GM12878 (cell line): ENCODE data around the gene AXIN1. TPM values are rescaled to one million over a fixed set of nuclear protein-coding genes. Genes with fewer than 3 reads are reported as not detected.
"Not testable (repeated sequence)": the region's sequence is repeated elsewhere in the genome, so short reads cannot be mapped to it uniquely, and the experiment has no call there.

Source experiments
- ATAC-seq: fragments of 200-7000 bp; cut with Tn5 transposase; 3 replicates; pipeline ENCODE4 v1.9.1; 2020; ENCODE audit warnings: mild to moderate bottlenecking, moderate library complexity
- BruUV-seq: library from RNA; stranded (reverse); fragments of 400-500 nt; replicated peaks from 2 replicates; lab custom pipeline; 2021; lab: Mats Ljungman, UMichigan
- CTCF ChIA-PET: fragments of 300-600 bp; sonication (Branson Sonifier 250); formaldehyde crosslinking; extraction: SDS; loops from one replicate; lab custom pipeline; 2021; ENCODE audit warnings: inconsistent platforms; lab: Yijun Ruan, JAX
- POLR2A ChIA-PET: fragments of 350-600 bp; formaldehyde crosslinking; extraction: SDS; loops from one replicate; lab custom pipeline; 2021; ENCODE audit warnings: inconsistent platforms; lab: Charles Lee
- RAD21 ChIA-PET: fragments of 300-600 bp; sonication (Branson Sonifier 250); formaldehyde crosslinking; loops from one replicate; lab custom pipeline; 2023; ENCODE audit warnings: antibody characterized with exemption; ENCODE audit not compliant: unreplicated experiment; lab: Charles Lee
- SMC1A ChIA-PET: fragments of 300-600 bp; sonication (Branson Sonifier 250); formaldehyde crosslinking; loops from one replicate; lab custom pipeline; 2023; ENCODE audit not compliant: unreplicated experiment, uncharacterized antibody; lab: Charles Lee
- DNase-seq: peaks from one replicate; pipeline ENCODE4 v3.0.0-alpha.2; 2011; ENCODE audit warnings: low read depth, low spot score
- FAIRE-seq: peaks from 3 replicates; lab custom pipeline; 2011; peaks lifted over from hg19 to GRCh38; lab: Jason Lieb, UNC
- H2AFZ ChIP-seq: 2 replicates; pipeline ENCODE4 v1.6.0; 2011; ENCODE audit warnings: low read depth, low read length, control low read depth; ENCODE audit not compliant: control insufficient read depth
- H3K27ac ChIP-seq: 2 replicates; pipeline ENCODE4 v1.5.1; 2011; ENCODE audit warnings: control low read depth; ENCODE audit not compliant: control insufficient read depth, insufficient read depth
- H3K27me3 ChIP-seq, 2 experiments: replicated peaks in 1 of 2; 2 replicates each; pipeline versions ENCODE4 v1.6.0 to v1.6.1; 2011; ENCODE audit warnings: low read length in 1 of 2; ENCODE audit not compliant: control insufficient read depth in 2 of 2, insufficient read depth in 2 of 2
- H3K36me3 ChIP-seq, 2 experiments: 2 replicates each; pipeline ENCODE4 v1.5.1; 2011; ENCODE audit warnings: low read length in 1 of 2; ENCODE audit not compliant: control insufficient read depth in 2 of 2, insufficient read depth in 2 of 2
- H3K4me1 ChIP-seq: 2 replicates; pipeline ENCODE4 v1.6.1; 2011; ENCODE audit warnings: mild to moderate bottlenecking, low read length, moderate library complexity, mixed read lengths; ENCODE audit not compliant: control insufficient read depth, insufficient read depth
- H3K4me2 ChIP-seq: 2 replicates; pipeline ENCODE4 v1.6.0; 2011; ENCODE audit warnings: control low read depth; ENCODE audit not compliant: control insufficient read depth, insufficient read depth
- H3K4me3 ChIP-seq: fragments of 200-600 bp; sonication (generic); 2 replicates; pipeline ENCODE4 v1.5.1; 2016
- H3K79me2 ChIP-seq: 2 replicates; pipeline ENCODE4 v1.6.0; 2011; ENCODE audit warnings: low read length; ENCODE audit not compliant: control insufficient read depth, insufficient read depth
- H3K9ac ChIP-seq: 2 replicates; pipeline ENCODE4 v1.8.0; 2011; ENCODE audit warnings: low read length, control low read depth, mixed read lengths; ENCODE audit not compliant: control insufficient read depth, insufficient read depth
- H3K9me3 ChIP-seq: replicated peaks from 3 replicates; pipeline ENCODE4 v1.5.1; 2011; ENCODE audit warnings: mild to moderate bottlenecking, low read length; ENCODE audit not compliant: control insufficient read depth, insufficient read depth
- H4K20me1 ChIP-seq: 2 replicates; pipeline ENCODE4 v1.6.0; 2011; ENCODE audit not compliant: control insufficient read depth, insufficient read depth
- MYB ChIP-seq: fragments of 150-350 bp; IDR thresholded peaks from 2 replicates; pipeline ENCODE4 v1.6.1; 2014; ENCODE audit warnings: mild to moderate bottlenecking, low read depth, low read length, borderline replicate concordance
- WGBS: methylation state at CpG from one replicate; pipeline ENCODE4 v1.1.6; 2016; ENCODE audit warnings: low lambda C conversion rate; ENCODE audit not compliant: insufficient replicate concordance, insufficient coverage; ENCODE audit errors: missing lambda C conversion rate; 5-methylcytosine and 5-hydroxymethylcytosine counted together
- in situ Hi-C: fragments of 300-500 bp; cut with MboI; formaldehyde crosslinking; loops from 9 replicates; pipeline ENCODE4 v1.14.3; 2018; ENCODE audit warnings: mixed read lengths
- intact Hi-C: fragments of 100-400 bp; cut with micrococcal nuclease; formaldehyde crosslinking; loops from one replicate; pipeline ENCODE4 v1.14.2; 2022; ENCODE audit not compliant: unreplicated experiment
- polyA plus RNA-seq, 11 experiments: library from polyadenylated mRNA; depleted of rRNA in 4 of 11; unstranded in 6 of 11; stranded (reverse) in 5 of 11; fragments of >200 nt; fragmentation: Nextera tagmentation in 4 of 11; fragmentation: Illumina TruSeq in 1 of 11; extraction: Ambion mirVana in 4 of 11; extraction: Trizol in 1 of 11; gene quantifications; 1 replicate in 1 of 11; 2 replicates in 10 of 11; pipeline versions ENCODE4 v1.2.1 to v1.2.3, GENCODE V29; 2011 to 2016; ENCODE audit warnings: inconsistent platforms in 2 of 11, missing spikeins in 2 of 11, low read depth in 1 of 11
- total RNA-seq, 4 experiments: library from RNA; depleted of rRNA in 3 of 4; stranded (reverse); fragments of >200 nt in 3 of 4; fragmentation: Illumina TruSeq in 1 of 4; extraction: Trizol in 1 of 4; gene quantifications; 2 replicates each; pipeline versions ENCODE4 v1.2.1 to v1.2.3, GENCODE V29; 2013 to 2021
- TF ChIP-seq, protein P1 (sequence below): fragments of 450-650 bp; IDR thresholded peaks from 2 replicates; pipeline ENCODE4 v1.6.1; 2018; ENCODE audit warnings: borderline replicate concordance, mild to moderate bottlenecking; ENCODE audit not compliant: partially characterized antibody

The AXIN1 gene
- total and polyA plus RNA-seq, 10 of the 15 experiments (the other 5 are each of a cell fraction or from before 2014, with no cell fraction given) = 0.26 to 27.1 (median 7.7) TPM

- TF ChIP-seq, protein P1, sequence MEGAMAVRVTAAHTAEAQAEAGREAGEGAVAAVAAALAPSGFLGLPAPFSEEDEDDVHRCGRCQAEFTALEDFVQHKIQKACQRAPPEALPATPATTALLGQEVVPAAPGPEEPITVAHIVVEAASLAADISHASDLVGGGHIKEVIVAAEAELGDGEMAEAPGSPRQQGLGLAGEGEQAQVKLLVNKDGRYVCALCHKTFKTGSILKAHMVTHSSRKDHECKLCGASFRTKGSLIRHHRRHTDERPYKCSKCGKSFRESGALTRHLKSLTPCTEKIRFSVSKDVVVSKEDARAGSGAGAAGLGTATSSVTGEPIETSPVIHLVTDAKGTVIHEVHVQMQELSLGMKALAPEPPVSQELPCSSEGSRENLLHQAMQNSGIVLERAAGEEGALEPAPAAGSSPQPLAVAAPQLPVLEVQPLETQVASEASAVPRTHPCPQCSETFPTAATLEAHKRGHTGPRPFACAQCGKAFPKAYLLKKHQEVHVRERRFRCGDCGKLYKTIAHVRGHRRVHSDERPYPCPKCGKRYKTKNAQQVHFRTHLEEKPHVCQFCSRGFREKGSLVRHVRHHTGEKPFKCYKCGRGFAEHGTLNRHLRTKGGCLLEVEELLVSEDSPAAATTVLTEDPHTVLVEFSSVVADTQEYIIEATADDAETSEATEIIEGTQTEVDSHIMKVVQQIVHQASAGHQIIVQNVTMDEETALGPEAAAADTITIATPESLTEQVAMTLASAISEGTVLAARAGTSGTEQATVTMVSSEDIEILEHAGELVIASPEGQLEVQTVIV = no peak
- no peak for TF ChIP-seq MYB
These were observed 10.7 kb upstream of the AXIN1 start (continued) for GRCh38 chr16:363110-363765.

GRCh38 chr16:362702-362999 is 10.1 kb upstream of the AXIN1 start:
- H3K9me3 ChIP-seq, H3K27me3 ChIP-seq, H3K27ac ChIP-seq, FAIRE-seq, H3K9ac ChIP-seq, H3K4me1 ChIP-seq, H4K20me1 ChIP-seq, H2AFZ ChIP-seq, BruUV-seq, ATAC-seq, H3K4me3 ChIP-seq, H3K79me2 ChIP-seq, H3K36me3 ChIP-seq, H3K4me2 ChIP-seq, DNase-seq, in situ Hi-C loops: not testable (repeated sequence)
- intact Hi-C loops = loop anchor here (2.0 kb wide), 1 partner anchor 256 kb away; no protein-coding TSS in a partner anchor
- ChIA-PET POLR2A (interaction anchor here (0.6 kb wide), 1 partner anchor 49 kb away, joined by 3 read pairs; no protein-coding TSS in a partner anchor), CTCF (interaction anchor here (0.5 to 2.5 kb wide), 17 partner anchors 8 to 297 kb away, joined by 3 to 29 read pairs (median 4); partner anchors contain the start of genes HBQ1 and MRPL28), SMC1A (interaction anchor here (1.0 to 2.1 kb wide), 4 partner anchors 8 to 257 kb away, joined by 3 to 12 read pairs (median 6); partner anchors contain the start of gene MRPL28), RAD21 (interaction anchor here (0.8 to 1.6 kb wide), 6 partner anchors 8 to 297 kb away, joined by 3 to 19 read pairs (median 6); partner anchors contain the start of genes AXIN1 and MRPL28)
- WGBS = 55% methylated on average over 24 of the region's 24 CpGs
